ENCODE measurements around the gene TMEM14C. TPM values are rescaled to one million over a fixed set of nuclear protein-coding genes. Genes with fewer than 3 reads are reported as not detected.

The TMEM14C gene
- total and polyA plus RNA-seq, 2 donors (not counting 3 experiments of a cell fraction or from before 2014, with no cell fraction given), result 89.3 to 146 TPM

- ChIA-PET POLR2A (no interaction called here), CTCF (interaction anchor here (0.7 to 1.4 kb wide), 3 partner anchors 26 to 69 kb away, joined by 3 to 4 read pairs (median 3); no protein-coding TSS in a partner anchor)
- no peak overlapping the region for H2AFZ ChIP-seq (ENCODE audit: low read depth, low read length)
- H3K9ac ChIP-seq (replicated peaks; ENCODE audit: extremely low read depth, insufficient read depth, low read length), result no peak overlapping the region
- peaks cover 0 to 4% of the 10 kb centered on the region in 2 experiments for H3K36me3 ChIP-seq (ENCODE audit: control insufficient read depth in 2 of 2, extremely low read depth in 1 of 2, insufficient read depth in 2 of 2, low read length in 2 of 2)
- DNase-seq (ENCODE audit: low read depth, low spot score) (no peak), FAIRE-seq (no peak)
- intact Hi-C loops (cut with micrococcal nuclease) (no loop called here), dilution Hi-C loops (cut with MboI; ENCODE audit: extremely low pct_ligation_motif_present, low sequenced_read_pairs) (no loop called here)
- no peak overlapping the region for H3K4me2 ChIP-seq (ENCODE audit: insufficient read depth, low read length)
- no peak for TF ChIP-seq FOS (IDR thresholded peaks at IDR 0.05; ENCODE audit: borderline replicate concordance, insufficient read depth, low read length)
- TF ChIP-seq MYC (IDR thresholded peaks at IDR 0.05; ENCODE audit: low read depth, low read length), result no peak
- no peak for TF ChIP-seq POLR2A (IDR thresholded peaks at IDR 0.05; ENCODE audit: low read depth, low read length)
- no peak for TF ChIP-seq MAX (IDR thresholded peaks at IDR 0.05; ENCODE audit: insufficient read depth, insufficient read length)
- TF ChIP-seq CTCF (IDR thresholded peaks at IDR 0.05; ENCODE audit: extremely low read depth in 1 of 2, insufficient read depth in 1 of 2, low read depth in 1 of 2, low read length in 2 of 2), result no peak
- TF ChIP-seq JUN (IDR thresholded peaks at IDR 0.05; ENCODE audit: borderline replicate concordance, insufficient read depth, insufficient read length, low read depth), result no peak
- no peak for TF ChIP-seq EZH2 (IDR thresholded peaks at IDR 0.05; ENCODE audit: borderline replicate concordance, low read depth, low read length, severe bottlenecking)
- no peak for TF ChIP-seq GATA2 (IDR thresholded peaks at IDR 0.05; ENCODE audit: insufficient read depth, insufficient read length, low read depth, low read length)
- no peak for TF ChIP-seq POLR2AphosphoS5 (IDR thresholded peaks at IDR 0.05; ENCODE audit: insufficient read depth, low read depth, low read length)
- no peaks in the 10 kb centered on the region for H3K27me3 ChIP-seq (ENCODE audit: control insufficient read depth in 2 of 2, insufficient read depth in 2 of 2, low read length in 2 of 2)
- no TSS peak for BruUV-seq (replicated peaks)
- no peaks in the 10 kb centered on the region for H4K20me1 ChIP-seq (replicated peaks; ENCODE audit: control insufficient read depth, extremely low read depth, insufficient read depth, low read length)
- H3K4me1 ChIP-seq (ENCODE audit: control insufficient read depth, extremely low read depth, insufficient read depth, low read length), result peaks cover 6% of the 10 kb centered on the region
- H3K79me2 ChIP-seq (ENCODE audit: control insufficient read depth, insufficient read depth, low read length), result no peaks in the 10 kb centered on the region
- no peaks in the 10 kb centered on the region for H3K9me3 ChIP-seq (replicated peaks; ENCODE audit: control insufficient read depth, insufficient read depth, low read length)
- H3K9me1 ChIP-seq (replicated peaks; ENCODE audit: control insufficient read depth, extremely low read depth, insufficient read depth, low read length), result no peaks in the 10 kb centered on the region
- no peak overlapping the region for H3K4me3 ChIP-seq (replicated peaks in 1 of 3; ENCODE audit: insufficient read depth in 1 of 3, low read depth in 1 of 3, low read length in 3 of 3)
- peak overlapping the region; percentile 2 for H3K27ac ChIP-seq (ENCODE audit: insufficient read depth, low read depth, low read length)
Measured at GRCh38 chr6:10733151-10733715, 10.4 kb downstream of the TMEM14C start.

Data from endothelial cell of umbilical vein (primary cell).